Heart left ventricle (tissue), 13 donors: ENCODE data around the gene GPLD1.

Experiments used
- CTCF ChIP-seq, 12 donors: fragments of 200-600 bp; sonication (generic) in 4 of 12; IDR thresholded peaks; one replicate each; pipeline versions ENCODE4 v1.5.0 to v1.8.0; 2018 to 2022; ENCODE audit warnings: antibody characterized with exemption in 12 of 12, mild to moderate bottlenecking in 5 of 12
- POLR2A ChIP-seq, 2 donors: fragments of 450-650 bp; IDR thresholded peaks; one replicate each; pipeline ENCODE4 v1.6.1; 2017; ENCODE audit warnings: antibody characterized with exemption in 2 of 2, mild to moderate bottlenecking in 2 of 2, moderate library complexity in 2 of 2
- donor health status: ischemic (EF 13 %, LVEDD 7.1; RV severe dilation, severe dysfunction).
- donor health status: DM: no; HTN: yes; CAD: no.
- donor health status: DM: no; HTN: no; CAD: no.
- donor health status: ischemic (EF 25% LVEDD 6.9; RV normal size, moderate dysfunction).
- donor health status: ischemic (EF 25% LVEDD 5.7; RV mildly dilated, moderate dysfunction).
- donor health status: ischemic (EF 35%, LVEDD 5.7; RV mildly dilated, moderate dysfunction).
- donor health status: nonischemic (EF 11% LVEDD 7.7; RV severe dilation, severe dysfunction).
- donor health status: DM: yes; HTN: yes; CAD: no.
- donor health status: PGD.
- donor health status: ischemic (EF 29% LVEDD 5.4; RV normal size, mild dysfunction).
- donor health status: nonischemic (EF 23%, LVEDD 6.1; RV moderate dilation, normal function).

GRCh38 chr6:24391208-24391607 lies 98.2 kb downstream of the GPLD1 start:
- TF ChIP-seq CTCF (IDR thresholded peaks at IDR 0.05) (no peak), POLR2A (IDR thresholded peaks at IDR 0.05) (no peak)
